HG03442 (cell line): ENCODE results near the gene NAA60.
"Not testable (repeated sequence)": the region's sequence is repeated elsewhere in the genome, so short reads cannot be mapped to it uniquely, and the experiment has no call there.

Experiments
- ATAC-seq: cut with Tn5 transposase; IDR thresholded peaks from one replicate; pipeline ENCODE4 v1.9.1; 2021; ENCODE audit warnings: mild to moderate bottlenecking, moderate library complexity; ENCODE audit not compliant: unreplicated experiment

NAA60 gene

GRCh38 chr16:3461151-3461550 lies 17.7 kb downstream of the NAA60 start:
- ATAC-seq, result no peak

GRCh38 chr16:3465301-3465700 lies 21.8 kb downstream of the NAA60 start:
- ATAC-seq, result no peak

DNA sequence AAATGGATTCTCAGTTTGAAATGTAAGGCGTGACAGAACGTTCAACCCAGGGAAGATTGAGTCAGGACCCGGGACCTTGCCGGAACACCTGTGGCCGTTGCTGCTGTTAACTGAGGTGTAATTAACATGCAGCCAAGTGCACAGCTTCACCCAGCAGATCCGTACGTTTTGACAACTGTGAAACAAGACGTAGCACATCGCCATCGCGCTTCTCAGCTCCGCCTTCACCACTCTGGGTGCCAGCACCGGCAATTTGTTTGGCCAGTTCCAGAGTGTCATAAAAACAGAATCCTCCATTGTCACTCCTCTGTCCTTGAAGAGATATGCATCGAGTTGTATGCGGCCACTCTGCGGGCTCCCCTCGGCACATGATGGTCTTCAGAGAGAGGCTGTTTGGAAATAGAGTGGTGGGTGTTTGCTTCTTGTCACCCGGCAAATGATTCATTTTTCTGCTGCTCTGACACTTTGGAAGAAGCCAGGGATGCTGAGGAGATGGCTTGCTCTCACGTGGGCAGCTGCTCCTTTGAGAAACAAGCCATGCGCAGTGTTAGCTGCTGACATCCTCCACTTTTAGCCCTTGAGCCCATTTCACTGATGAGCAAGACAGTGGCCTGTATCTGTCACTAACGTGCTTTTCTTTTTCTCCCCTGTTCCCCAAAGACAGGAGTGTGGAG lies 22.6 kb downstream of the NAA60 start:
- ATAC-seq, result no peak

DNA sequence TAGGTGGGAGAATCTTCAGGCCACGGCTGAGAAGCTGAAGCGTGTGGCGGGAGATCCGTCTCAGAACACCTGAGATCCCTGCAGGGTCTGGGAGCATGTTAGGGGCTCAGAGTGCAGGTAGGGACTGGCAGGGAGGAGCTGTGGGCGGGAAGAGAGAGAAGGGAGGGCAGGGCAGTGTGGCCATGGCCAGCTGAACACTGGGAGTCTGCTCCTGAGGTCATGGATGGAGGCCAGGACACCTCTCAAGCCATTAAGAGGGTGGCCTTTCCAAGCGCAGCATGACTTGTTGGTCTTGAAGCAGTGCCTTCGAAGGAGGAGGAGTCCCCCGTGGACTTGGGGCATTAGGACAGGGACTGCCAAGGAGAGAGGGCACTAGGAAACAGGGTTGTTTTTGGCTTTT lies 23.7 kb downstream of the NAA60 start:
- ATAC-seq, result no peak

DNA sequence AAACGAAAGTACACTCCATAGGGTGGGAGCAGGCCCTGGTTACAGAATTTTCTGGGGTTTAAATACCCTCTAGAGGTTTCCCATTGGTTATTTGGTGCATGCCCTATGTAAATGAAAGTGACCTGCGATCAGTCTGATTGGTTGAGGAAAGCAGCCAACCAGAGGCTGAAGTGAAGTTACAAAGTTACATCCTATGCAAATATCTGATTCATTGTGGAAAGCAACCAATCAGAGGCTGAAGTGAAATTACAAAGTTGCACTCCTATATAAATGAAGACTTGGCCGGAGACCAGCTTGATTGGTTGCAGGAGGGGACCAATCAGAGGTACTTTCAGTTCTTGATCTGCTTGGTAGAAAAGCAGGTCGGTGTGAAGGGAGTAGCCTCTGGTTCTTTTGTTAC lies 24.4 kb downstream of the NAA60 start:
- no peak for ATAC-seq

DNA sequence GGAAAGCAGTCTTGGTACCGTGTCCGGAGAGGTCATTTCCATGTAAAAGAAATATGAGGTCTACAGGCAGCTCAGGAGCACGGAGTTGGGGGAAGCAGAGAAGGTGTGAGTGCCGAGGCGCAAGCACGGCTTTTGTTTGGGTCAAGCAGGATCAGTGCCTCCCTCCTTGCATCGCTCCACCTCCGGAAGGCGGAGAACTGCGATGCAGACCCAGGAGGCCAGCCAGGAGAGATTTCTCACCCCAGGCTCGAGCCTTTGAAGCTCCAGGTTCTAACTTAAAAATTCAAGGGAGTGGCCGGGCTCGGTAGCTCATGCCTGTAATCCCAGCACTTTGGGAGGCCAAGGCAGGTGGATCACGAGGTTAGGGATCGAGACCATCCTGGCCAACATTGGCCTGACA lies 25.0 kb downstream of the NAA60 start:
- ATAC-seq, result no peak

GRCh38 chr16:3469736-3470135 lies 26.3 kb downstream of the NAA60 start:
- no peak for ATAC-seq

DNA sequence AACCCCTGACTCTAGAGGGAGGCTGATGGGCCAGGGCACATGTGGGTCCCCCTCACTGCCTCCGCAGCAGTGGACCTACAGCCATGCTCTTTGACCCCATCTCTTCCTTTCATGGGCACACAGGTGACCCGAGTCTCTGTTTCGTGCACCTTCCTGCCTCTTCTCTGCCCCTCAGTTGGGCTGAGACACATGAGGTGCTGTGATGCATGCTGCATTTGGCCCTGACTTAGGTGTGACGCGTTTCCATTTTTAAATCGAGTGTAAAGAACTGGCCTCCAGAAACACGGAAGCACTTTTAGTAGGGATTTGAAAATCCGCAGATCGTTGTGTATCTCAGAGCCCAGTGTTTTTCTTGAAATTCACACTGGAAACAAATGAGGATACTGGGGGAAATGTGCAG lies 27.2 kb downstream of the NAA60 start:
- ATAC-seq, result no peak

- ATAC-seq, result no peak
These were observed 28.2 kb downstream of the NAA60 start for GRCh38 chr16:3471518-3472176.

GRCh38 chr16:3472878-3473595 lies 29.6 kb downstream of the NAA60 start:
- ATAC-seq, result no peak

DNA sequence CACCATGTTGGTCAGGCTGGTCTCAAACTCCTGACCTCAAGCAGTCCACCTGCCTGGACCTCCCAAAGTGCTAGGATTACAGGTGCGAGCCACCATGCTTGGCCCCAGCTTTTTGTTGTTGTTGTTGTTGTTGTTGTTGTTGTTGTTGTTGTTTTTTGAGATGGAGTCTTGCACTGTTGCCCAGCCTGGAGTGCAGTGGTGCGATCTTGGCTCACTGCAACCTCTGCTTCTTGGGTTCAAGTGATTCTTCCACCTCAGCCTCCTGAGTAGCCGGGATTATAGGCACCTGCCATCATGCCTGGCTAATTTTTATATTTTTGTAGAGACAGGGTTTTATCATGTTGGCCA lies 30.1 kb downstream of the NAA60 start:
- ATAC-seq, result not testable (repeated sequence)

- no peak for ATAC-seq
These were observed 30.8 kb downstream of the NAA60 start for GRCh38 chr16:3474136-3474779.

DNA sequence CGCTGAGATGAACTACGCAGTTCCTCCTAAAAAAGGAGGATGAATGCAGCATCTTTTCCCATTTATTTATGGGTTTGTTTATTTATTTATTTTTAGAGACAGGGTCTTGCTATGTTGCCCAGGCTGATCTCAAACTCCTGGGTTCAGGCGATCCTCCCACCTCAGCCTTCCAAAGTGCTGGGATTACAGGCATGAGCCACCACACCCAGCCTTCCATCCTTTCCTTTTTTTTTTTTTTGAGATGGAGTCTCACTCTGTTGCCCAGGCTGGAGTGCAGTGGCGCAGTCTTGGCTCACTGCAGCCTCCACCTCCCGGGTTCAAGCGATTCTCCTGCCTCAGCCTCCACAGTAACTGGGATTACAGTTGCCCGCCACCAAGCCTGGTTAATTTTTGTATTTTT lies 31.4 kb downstream of the NAA60 start:
- ATAC-seq, result not testable (repeated sequence)

GRCh38 chr16:3475604-3476375 lies 32.3 kb downstream of the NAA60 start:
- no peak for ATAC-seq

- no peak for ATAC-seq
These were observed 32.9 kb downstream of the NAA60 start for GRCh38 chr16:3476409-3476808.

DNA sequence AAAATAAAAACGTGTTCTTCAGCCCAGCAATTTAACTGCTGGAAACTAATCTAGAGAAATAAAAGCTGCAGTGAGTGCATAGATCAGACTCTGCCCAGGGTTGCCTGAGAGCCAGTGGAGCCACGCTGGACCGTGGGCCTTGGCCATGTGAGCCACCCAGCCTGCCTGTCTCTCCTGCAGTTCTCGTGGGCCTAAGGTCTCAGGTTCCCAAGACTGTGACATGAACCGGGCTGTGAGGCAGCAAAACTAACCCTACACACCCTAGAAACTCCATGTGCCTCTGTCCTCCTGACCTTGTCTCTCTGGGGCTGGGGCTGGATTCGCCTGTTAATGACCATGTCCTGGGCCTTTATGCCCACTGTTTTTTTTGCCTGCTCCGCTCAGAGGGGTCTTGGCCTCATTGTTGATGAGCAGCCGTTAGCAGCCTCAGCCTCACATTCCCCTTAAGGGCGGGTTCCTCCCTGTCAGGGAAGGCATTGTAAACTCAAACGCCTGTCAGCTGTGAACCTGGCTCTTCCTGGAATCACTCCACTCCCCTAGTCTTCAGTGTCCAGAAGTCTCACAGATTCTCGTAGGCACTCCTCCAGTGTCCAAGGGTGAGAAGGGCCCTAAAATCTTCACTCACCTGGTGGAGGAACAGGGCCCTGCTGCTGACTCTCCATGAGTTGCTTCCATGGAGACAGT lies 34.9 kb downstream of the NAA60 start:
- no peak for ATAC-seq

GRCh38 chr16:3479654-3480216 lies 36.3 kb downstream of the NAA60 start:
- ATAC-seq, result no peak

GRCh38 chr16:3480901-3481695 lies 37.6 kb downstream of the NAA60 start:
- ATAC-seq, result no peak
